IMR-90 (cell line): ENCODE data around the gene PSME3. TPM values are rescaled to one million over a fixed set of nuclear protein-coding genes. Genes with fewer than 3 reads are reported as not detected.

Experiments
- ATAC-seq: fragments of 200-7000 bp; cut with Tn5 transposase; 2 replicates; pipeline ENCODE4 v1.9.1; 2020; ENCODE audit warnings: low read depth, mild to moderate bottlenecking, moderate library complexity
- BruUV-seq: library from RNA; stranded (reverse); fragments of 400-500 nt; replicated peaks from 2 replicates; lab custom pipeline; 2021; lab: Mats Ljungman, UMichigan
- CTCF ChIA-PET: fragments of 300-600 bp; formaldehyde crosslinking; extraction: SDS; loops from one replicate; lab custom pipeline; 2021; ENCODE audit warnings: antibody characterized with exemption; lab: Yijun Ruan, JAX
- POLR2A ChIA-PET: fragments of 300-600 bp; sonication (Branson Sonifier 250); formaldehyde crosslinking; loops from one replicate; lab custom pipeline; 2022; ENCODE audit warnings: antibody characterized with exemption; ENCODE audit not compliant: unreplicated experiment; lab: Charles Lee
- DNase-seq: peaks from one replicate; pipeline ENCODE4 v3.0.0; 2013
- H2AFZ ChIP-seq: replicated peaks from 2 replicates; pipeline ENCODE3; 2013; ENCODE audit warnings: low read length, mild to moderate bottlenecking; ENCODE audit not compliant: poor library complexity
- H2AK5ac ChIP-seq: 2 replicates; pipeline ENCODE4 v1.6.1; 2013; ENCODE audit warnings: low read depth, low read length, inconsistent platforms
- H2AK9ac ChIP-seq: replicated peaks from 2 replicates; pipeline ENCODE3; 2013; ENCODE audit warnings: mild to moderate bottlenecking, low read depth, low read length, moderate library complexity; ENCODE audit not compliant: poor library complexity
- H2BK120ac ChIP-seq: 2 replicates; pipeline ENCODE4 v1.6.1; 2013; ENCODE audit warnings: low read depth, low read length, inconsistent platforms
- H2BK15ac ChIP-seq: 3 replicates; pipeline ENCODE4 v1.6.1; 2013; ENCODE audit warnings: low read depth, low read length, inconsistent platforms
- H2BK20ac ChIP-seq: 2 replicates; pipeline ENCODE4 v1.6.1; 2013; ENCODE audit warnings: low read depth, mild to moderate bottlenecking, inconsistent platforms, low read length, moderate library complexity
- H2BK5ac ChIP-seq: 2 replicates; pipeline ENCODE4 v1.6.1; 2013; ENCODE audit warnings: mild to moderate bottlenecking, low read depth, low read length, inconsistent platforms; ENCODE audit not compliant: poor library complexity, severe bottlenecking
- H3K14ac ChIP-seq: replicated peaks from 2 replicates; pipeline ENCODE4 v1.6.1; 2013; ENCODE audit warnings: low read depth, low read length, inconsistent platforms
- H3K18ac ChIP-seq: 2 replicates; pipeline ENCODE4 v1.6.1; 2013; ENCODE audit warnings: low read depth, low read length, control low read depth
- H3K23ac ChIP-seq: 2 replicates; pipeline ENCODE4 v1.6.1; 2013; ENCODE audit warnings: low read depth, low read length, inconsistent platforms
- H3K27ac ChIP-seq: 2 replicates; pipeline ENCODE4 v1.5.1; 2013; ENCODE audit warnings: mild to moderate bottlenecking, control low read depth, low read length; ENCODE audit not compliant: insufficient read depth
- H3K27me3 ChIP-seq: 2 replicates; pipeline ENCODE4 v1.6.1; 2013; ENCODE audit warnings: low read length; ENCODE audit not compliant: control insufficient read depth, insufficient read depth
- H3K36me3 ChIP-seq: 2 replicates; pipeline ENCODE4 v1.6.1; 2013; ENCODE audit warnings: low read length, mixed read lengths; ENCODE audit not compliant: control insufficient read depth, insufficient read depth
- H3K4ac ChIP-seq: 2 replicates; pipeline ENCODE4 v1.6.1; 2013; ENCODE audit warnings: low read depth, low read length, inconsistent platforms
- H3K4me1 ChIP-seq: 2 replicates; pipeline ENCODE4 v1.6.1; 2013; ENCODE audit warnings: low read length, mixed read lengths; ENCODE audit not compliant: control insufficient read depth, insufficient read depth
- H3K4me2 ChIP-seq: 2 replicates; pipeline ENCODE4 v1.6.1; 2013; ENCODE audit warnings: low read depth, mild to moderate bottlenecking, control low read depth, low read length, moderate library complexity
- H3K4me3 ChIP-seq: 2 replicates; pipeline ENCODE4 v1.5.1; 2013; ENCODE audit warnings: low read depth, mild to moderate bottlenecking, control low read depth, low read length, moderate library complexity; ENCODE audit not compliant: insufficient read depth
- H3K56ac ChIP-seq: 2 replicates; pipeline ENCODE4 v1.6.1; 2013; ENCODE audit warnings: low read length, inconsistent platforms; ENCODE audit not compliant: insufficient read depth; ENCODE audit errors: extremely low read depth
- H3K79me1 ChIP-seq, 2 experiments: 2 replicates each; pipeline ENCODE4 v1.6.1; 2013; ENCODE audit warnings: low read length in 2 of 2, inconsistent platforms in 1 of 2, low read depth in 1 of 2
- H3K9ac ChIP-seq: 2 replicates; pipeline ENCODE4 v1.6.1; 2013; ENCODE audit warnings: low read depth, low read length, control low read depth
- H3K9me1 ChIP-seq: 2 replicates; pipeline ENCODE4 v1.6.1; 2013; ENCODE audit warnings: low read length, inconsistent platforms; ENCODE audit not compliant: insufficient read depth
- H3K9me3 ChIP-seq: 2 replicates; pipeline ENCODE4 v1.6.1; 2013; ENCODE audit warnings: low read length; ENCODE audit not compliant: control insufficient read depth, insufficient read depth
- H4K20me1 ChIP-seq: 2 replicates; pipeline ENCODE4 v1.6.1; 2013; ENCODE audit warnings: low read length, inconsistent platforms; ENCODE audit not compliant: insufficient read depth
- H4K5ac ChIP-seq: 2 replicates; pipeline ENCODE4 v1.6.1; 2013; ENCODE audit warnings: mild to moderate bottlenecking, low read depth, low read length, control low read depth
- H4K8ac ChIP-seq, 2 experiments: 2 replicates each; pipeline ENCODE4 v1.6.1; 2013; ENCODE audit warnings: low read depth in 2 of 2, low read length in 2 of 2, control low read depth in 1 of 2, inconsistent platforms in 1 of 2
- H4K91ac ChIP-seq: 2 replicates; pipeline ENCODE4 v1.6.1; 2013; ENCODE audit warnings: low read depth, low read length, inconsistent platforms; ENCODE audit not compliant: insufficient read depth
- CEBPB ChIP-seq: IDR thresholded peaks from 2 replicates; pipeline ENCODE4 v1.6.1; 2012; ENCODE audit warnings: low read depth, low read length, improper control_type of control experiment
- CHD1 ChIP-seq: IDR thresholded peaks from 2 replicates; pipeline ENCODE4 v1.6.1; 2012; ENCODE audit warnings: low read depth, low read length, improper control_type of control experiment
- WGBS, 2 experiments: methylation state at CpG; one replicate each; pipeline versions ENCODE4 v1.1.5 to v1.1.7; 2013; ENCODE audit warnings: missing lambda C conversion rate in 2 of 2; ENCODE audit not compliant: insufficient read length in 1 of 2; ENCODE audit errors: extremely low coverage in 2 of 2; 5-methylcytosine and 5-hydroxymethylcytosine counted together
- dilution Hi-C: fragments of 300-500 bp; cut with HindIII; formaldehyde crosslinking; loops from one replicate; pipeline ENCODE4 v1.14.3; 2018; ENCODE audit warnings: low sequenced_read_pairs; ENCODE audit not compliant: unreplicated experiment
- in situ Hi-C: fragments of 300-500 bp; cut with MboI; formaldehyde crosslinking; loops from 3 replicates; pipeline ENCODE4 v1.14.3; 2019; ENCODE audit warnings: low sequenced_read_pairs, inconsistent platforms, mixed read lengths
- intact Hi-C: fragments of 100-400 bp; cut with micrococcal nuclease; formaldehyde crosslinking; loops from 2 replicates; pipeline ENCODE4 v1.10.0; 2022
- polyA plus RNA-seq, 3 experiments: library from polyadenylated mRNA; depleted of rRNA; stranded (reverse); fragments of >200 nt; gene quantifications; 2 replicates each; pipeline ENCODE4 v1.2.3, GENCODE V29; 2012; ENCODE audit warnings: low replicate concordance in 1 of 3
- total RNA-seq: library from RNA; depleted of rRNA; stranded (reverse); fragments of >200 nt; gene quantifications from 2 replicates; pipeline ENCODE4 v1.2.3, GENCODE V29; 2012

PSME3 gene
- total and polyA plus RNA-seq, 2 of the 4 experiments (the other 2 are of a cell fraction): 72.4 to 100 TPM

DNA sequence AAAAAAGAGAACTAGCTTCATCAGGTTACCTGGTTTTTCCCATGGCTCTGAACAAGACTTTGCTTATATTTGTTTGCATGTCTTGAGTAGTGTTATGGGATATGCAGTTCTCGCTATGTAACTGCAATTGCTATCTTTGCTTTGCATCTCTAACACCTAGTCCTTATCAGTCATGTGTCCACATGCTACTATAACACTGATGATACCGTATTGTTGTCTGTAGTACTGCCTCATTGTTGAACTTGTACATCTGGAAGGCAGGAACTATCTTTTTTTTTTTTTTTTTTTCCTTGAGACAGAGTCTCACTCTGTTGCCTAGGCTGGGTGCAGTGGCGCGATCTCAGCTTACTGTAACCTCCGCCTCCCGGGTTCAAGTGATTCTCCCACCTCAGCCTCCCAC lies 2.5 kb downstream of the PSME3 start:
- Histone ChIP-seq H2BK120ac (no peak overlapping the region), H3K27ac (no peak overlapping the region), H3K79me1 (peaks cover 47 to 62% of the 10 kb centered on the region in 2 experiments), H4K8ac (no peak overlapping the region), H2AK5ac (no peak overlapping the region), H2BK20ac (no peak overlapping the region), H4K5ac (no peak overlapping the region), H3K56ac (no peak overlapping the region), H3K18ac (no peak overlapping the region), H2AK9ac (no peak overlapping the region), H3K36me3 (peaks cover 30% of the 10 kb centered on the region), H3K4ac (no peak overlapping the region), H3K4me2 (no peak overlapping the region), H2BK15ac (no peak overlapping the region), H4K91ac (no peak overlapping the region), H2AFZ (no peak overlapping the region), H3K14ac (no peak overlapping the region), H3K9me1 (no peaks in the 10 kb centered on the region), H3K23ac (no peak overlapping the region), H3K4me3 (no peak overlapping the region), H2BK5ac (no peak overlapping the region), H3K27me3 (no peaks in the 10 kb centered on the region), H3K4me1 (0 out of 2 replicates have a peak, but pooled peaks cover 3% of the 10 kb centered on the region), H4K20me1 (peaks cover 4% of the 10 kb centered on the region; the same call in 1 of the 2 replicates), H3K9me3 (no peaks in the 10 kb centered on the region), H3K9ac (no peak overlapping the region)
- ChIA-PET POLR2A (no interaction called here), CTCF (interaction anchor here (1.2 kb wide), 1 partner anchor 12 kb away, joined by 3 read pairs; the partner anchor contains the start of gene BECN1)
- WGBS, 2 experiments: 100% methylated on average over 3 of the region's 6 CpGs; no CpG with 5 or more reads in 1 of the 2 experiments
- ATAC-seq (no peak), DNase-seq (no peak)
- no TSS peak for BruUV-seq
- in situ Hi-C loops (no loop called here), dilution Hi-C loops (no loop called here), intact Hi-C loops (no loop called here)
- TF ChIP-seq CHD1 (no peak), CEBPB (no peak)
